PC-3 (cell line): ENCODE results near the gene NBPF19.
"Not testable (repeated sequence)": the region's sequence is repeated elsewhere in the genome, so short reads cannot be mapped to it uniquely, and the experiment has no call there.

ENCODE experiments used
- EZH2 ChIP-seq: fragments of 300-600 bp; sonication (generic); IDR thresholded peaks from one replicate; pipeline ENCODE4 v1.6.1; 2017; ENCODE audit warnings: antibody characterized with exemption, mild to moderate bottlenecking, low read length; ENCODE audit not compliant: unreplicated experiment
- EZH2phosphoT487 ChIP-seq: fragments of 300-600 bp; sonication (generic); IDR thresholded peaks from 2 replicates; pipeline ENCODE4 v1.6.1; 2018; ENCODE audit warnings: mild to moderate bottlenecking, antibody characterized with exemption, low read length, borderline replicate concordance
- TF ChIP-seq, protein P1 (sequence below): fragments of 300-600 bp; sonication (generic); conservative IDR thresholded peaks from 2 replicates; pipeline ENCODE4 v1.5.1; 2017; ENCODE audit warnings: antibody characterized with exemption, low read depth, mild to moderate bottlenecking, low read length

DNA sequence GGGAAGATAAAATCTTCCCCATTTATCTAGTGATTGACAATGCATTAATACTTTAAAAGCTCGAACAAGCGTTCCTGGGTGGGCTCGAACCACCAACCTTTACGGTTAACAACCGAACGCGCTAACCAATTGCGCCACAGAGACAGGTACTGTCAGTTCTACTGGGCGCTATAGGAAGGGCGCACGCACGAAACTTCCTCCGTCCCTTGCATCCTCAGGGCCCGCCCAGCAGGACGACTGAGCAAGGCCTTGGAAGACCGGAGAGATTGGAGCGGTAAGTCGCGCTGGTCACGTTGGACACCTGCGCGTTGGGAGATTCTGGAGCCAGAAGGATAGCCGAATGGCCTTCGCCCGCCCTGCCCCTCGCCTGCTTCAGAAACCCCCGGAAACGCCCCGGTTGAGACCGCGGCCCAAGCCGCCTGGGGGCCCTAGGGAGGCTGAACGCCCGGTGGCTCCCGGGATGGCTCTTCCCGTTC is 83.5 kb downstream of the NBPF19 start:
- TF ChIP-seq, protein P1, sequence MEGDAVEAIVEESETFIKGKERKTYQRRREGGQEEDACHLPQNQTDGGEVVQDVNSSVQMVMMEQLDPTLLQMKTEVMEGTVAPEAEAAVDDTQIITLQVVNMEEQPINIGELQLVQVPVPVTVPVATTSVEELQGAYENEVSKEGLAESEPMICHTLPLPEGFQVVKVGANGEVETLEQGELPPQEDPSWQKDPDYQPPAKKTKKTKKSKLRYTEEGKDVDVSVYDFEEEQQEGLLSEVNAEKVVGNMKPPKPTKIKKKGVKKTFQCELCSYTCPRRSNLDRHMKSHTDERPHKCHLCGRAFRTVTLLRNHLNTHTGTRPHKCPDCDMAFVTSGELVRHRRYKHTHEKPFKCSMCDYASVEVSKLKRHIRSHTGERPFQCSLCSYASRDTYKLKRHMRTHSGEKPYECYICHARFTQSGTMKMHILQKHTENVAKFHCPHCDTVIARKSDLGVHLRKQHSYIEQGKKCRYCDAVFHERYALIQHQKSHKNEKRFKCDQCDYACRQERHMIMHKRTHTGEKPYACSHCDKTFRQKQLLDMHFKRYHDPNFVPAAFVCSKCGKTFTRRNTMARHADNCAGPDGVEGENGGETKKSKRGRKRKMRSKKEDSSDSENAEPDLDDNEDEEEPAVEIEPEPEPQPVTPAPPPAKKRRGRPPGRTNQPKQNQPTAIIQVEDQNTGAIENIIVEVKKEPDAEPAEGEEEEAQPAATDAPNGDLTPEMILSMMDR, result not testable (repeated sequence)
- not testable (repeated sequence) for TF ChIP-seq EZH2phosphoT487, EZH2
